ENCODE measurements around the gene MS4A4E. TPM values are rescaled to one million over a fixed set of nuclear protein-coding genes. Genes with fewer than 3 reads are reported as not detected.
"Not testable (repeated sequence)": the region's sequence is repeated elsewhere in the genome, so short reads cannot be mapped to it uniquely, and the experiment has no call there.

MS4A4E gene
- not detected in 2 replicates for polyA plus RNA-seq (2014; cell fraction: cytosol; rRNA removed)
- not detected in 2 replicates for polyA plus RNA-seq (2014; cell fraction: nucleus; rRNA removed)

DNA sequence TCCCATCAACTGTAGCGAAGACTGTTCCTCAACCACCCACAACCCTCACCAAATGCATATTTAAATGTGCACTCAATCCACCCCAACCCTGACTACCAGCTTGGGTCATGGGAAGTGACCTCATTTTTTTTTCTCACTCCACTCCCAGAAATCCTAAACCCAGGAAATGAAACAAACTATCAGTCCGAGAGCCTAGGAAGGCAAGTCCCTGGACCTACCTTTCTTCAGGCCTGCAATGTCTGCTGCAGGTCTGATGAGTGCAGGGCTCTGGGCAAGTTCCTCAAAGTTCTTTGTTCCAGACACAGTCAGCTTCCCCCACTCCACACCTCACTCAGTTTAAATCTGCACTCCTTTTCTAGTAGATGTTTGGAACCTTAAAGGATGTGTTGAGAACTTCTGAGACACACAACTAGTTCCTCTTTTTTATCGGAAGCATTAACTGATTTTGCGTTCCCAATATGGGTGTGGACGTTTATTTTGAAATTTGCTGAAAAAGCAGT, at the start of gene MS4A4E:
MS4A4E (minus strand) TSS at position 398 of the 500 bp plus-strand sequence. CDS start 13,082 bp downstream, outside the sequence.
- no peak for DNase-seq (ENCODE audit: low spot score)

GRCh38 chr11:60292145-60292544, 49.2 kb upstream of the MS4A4E start:
- no peak for DNase-seq (ENCODE audit: low spot score)

- DNase-seq (ENCODE audit: low spot score) = no peak
These were observed 45.6 kb upstream of the MS4A4E start for GRCh38 chr11:60288531-60288930.

GRCh38 chr11:60285411-60286126, 42.6 kb upstream of the MS4A4E start:
- not testable (repeated sequence) for DNase-seq (ENCODE audit: low spot score)

DNA sequence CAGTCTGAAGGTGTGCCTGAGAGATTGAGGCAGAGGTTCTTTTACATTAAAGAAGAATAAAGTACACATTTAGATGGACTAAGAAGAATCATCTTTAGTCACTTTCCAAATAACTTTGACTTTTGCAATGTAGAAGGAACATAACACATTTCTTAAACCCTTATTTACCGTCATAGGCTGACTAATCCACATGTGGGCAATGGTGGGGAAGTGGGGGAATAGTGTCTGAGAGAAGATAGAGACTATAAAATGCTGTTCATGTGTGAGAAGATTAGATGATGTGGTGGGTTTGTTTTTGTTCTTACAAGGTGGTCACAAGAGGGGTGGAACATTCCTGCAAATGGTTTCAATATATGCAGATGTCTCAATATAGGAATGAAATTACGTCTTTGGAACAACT, 39.3 kb upstream of the MS4A4E start:
- DNase-seq (ENCODE audit: low spot score) = no peak

- DNase-seq (ENCODE audit: low spot score) = no peak
These were observed 38.5 kb upstream of the MS4A4E start for GRCh38 chr11:60281485-60281884.

DNA sequence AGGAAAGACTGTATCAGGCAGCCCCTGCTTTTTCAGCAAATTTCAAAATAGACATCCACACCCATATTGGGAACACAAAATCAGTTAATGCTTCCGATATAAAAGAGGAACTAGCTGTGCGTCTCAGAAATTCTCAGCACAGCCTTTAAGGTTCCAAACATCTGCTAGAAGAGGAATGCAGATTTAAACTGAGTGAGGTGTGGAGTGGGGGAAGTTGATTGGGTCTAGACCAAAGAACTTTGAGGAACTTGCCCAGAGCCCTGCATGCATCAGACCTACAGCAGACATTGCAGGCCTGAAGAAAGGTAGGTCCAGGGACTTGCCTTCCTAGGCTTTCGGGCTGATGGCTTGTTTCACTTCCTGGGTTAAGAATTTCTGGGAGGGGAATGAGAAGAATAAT, 37.5 kb upstream of the MS4A4E start, which contains the start of gene MS4A4A:
MS4A4A (plus strand) TSS at position 255 of the 400 bp plus-strand sequence; CDS start at position 265, 10 bp downstream.
- DNase-seq (ENCODE audit: low spot score) = no peak

GRCh38 chr11:60274416-60274815, 31.5 kb upstream of the MS4A4E start:
- no peak for DNase-seq (ENCODE audit: low spot score)

DNA sequence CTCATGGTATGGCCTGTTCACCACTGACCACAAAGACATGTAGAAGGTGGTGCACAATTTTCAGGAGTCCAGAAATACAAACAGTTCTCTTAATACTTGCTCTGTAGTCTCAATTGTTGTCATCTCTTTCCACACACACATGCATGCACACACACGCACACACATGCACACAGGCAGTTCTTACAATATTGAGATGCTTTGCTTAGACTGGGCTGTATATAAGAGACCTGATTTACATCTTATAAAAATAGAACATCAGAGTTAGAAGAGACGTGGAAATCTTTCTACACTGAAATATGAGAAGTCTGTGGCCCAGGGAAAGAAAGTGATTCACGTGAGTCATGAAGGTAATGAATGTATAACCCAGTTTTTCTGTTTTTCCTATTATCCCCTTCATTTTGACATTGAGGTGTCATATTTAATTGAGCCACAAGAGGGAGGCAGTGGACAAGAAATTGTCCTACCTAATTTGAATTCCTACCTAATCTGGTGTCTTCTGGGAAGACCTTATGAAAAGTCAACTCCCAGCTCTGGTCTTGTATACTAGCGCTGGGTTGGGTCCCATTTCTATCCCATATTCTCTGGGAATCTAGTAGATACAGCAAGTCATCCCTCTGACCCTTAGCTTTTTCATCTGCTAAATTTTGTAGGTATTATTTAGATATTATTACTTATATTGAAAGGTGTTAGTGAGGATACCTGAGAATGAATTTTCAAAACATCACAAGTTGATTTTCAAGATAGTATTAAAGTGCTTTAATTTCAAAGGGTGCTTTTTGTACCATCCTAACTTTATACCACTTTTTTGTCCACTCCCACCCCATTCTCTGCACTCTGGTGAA, 22.7 kb upstream of the MS4A4E start:
- DNase-seq (ENCODE audit: low spot score) = peak; percentile 32

- no peak for DNase-seq (ENCODE audit: low spot score)
These were observed 21.7 kb upstream of the MS4A4E start for GRCh38 chr11:60264644-60265043.

- DNase-seq (ENCODE audit: low spot score) = no peak
These were observed 20.5 kb upstream of the MS4A4E start for GRCh38 chr11:60263402-60263801.

GRCh38 chr11:60261014-60261413, 18.1 kb upstream of the MS4A4E start:
- DNase-seq (ENCODE audit: low spot score) = no peak

- DNase-seq (ENCODE audit: low spot score) = no peak
These were observed 15.2 kb upstream of the MS4A4E start for GRCh38 chr11:60257956-60258722.

DNA sequence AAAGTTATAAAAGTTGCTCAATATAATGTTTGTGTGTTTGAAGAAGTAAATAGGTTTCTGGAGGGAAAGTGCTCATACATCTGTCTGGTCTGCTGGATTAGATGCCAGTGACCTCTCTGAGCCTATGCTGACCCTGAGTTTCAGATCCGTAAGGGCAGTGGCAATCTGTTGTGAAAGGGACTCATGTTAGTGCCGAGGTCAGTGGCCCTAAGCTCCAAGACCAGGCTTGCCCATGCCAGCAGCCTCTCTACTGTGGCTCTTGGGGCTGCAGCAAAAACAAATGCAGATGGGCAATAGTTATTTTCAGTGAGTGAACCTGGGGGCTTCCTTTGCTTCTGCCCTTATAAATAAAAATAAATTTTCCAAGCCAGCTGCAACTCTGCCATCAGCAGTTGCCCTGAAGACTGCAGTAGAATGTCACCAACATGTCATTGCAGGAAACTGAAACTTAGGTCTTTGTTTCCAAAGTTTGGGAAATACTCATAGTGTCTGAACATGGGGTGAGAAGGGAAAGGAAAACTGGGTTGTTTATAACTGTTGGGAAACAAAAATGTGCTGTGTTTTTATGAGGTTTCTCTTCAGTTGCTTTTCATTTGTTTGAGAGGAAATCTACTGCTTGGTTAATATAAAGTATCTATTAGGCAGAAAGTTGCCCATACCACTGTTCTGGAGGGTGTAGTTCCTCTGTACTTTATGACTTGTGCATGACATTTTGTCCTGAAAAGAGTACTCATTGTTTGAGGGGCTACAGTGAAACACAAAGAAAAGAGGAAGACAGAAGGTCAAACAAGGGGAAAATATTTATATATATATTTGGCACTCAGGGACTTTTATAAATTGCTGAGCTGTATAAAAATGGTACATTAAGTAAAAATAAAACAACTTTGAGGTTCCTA, 9.5 kb upstream of the MS4A4E start:
- no peak for DNase-seq (ENCODE audit: low spot score)

GRCh38 chr11:60251485-60252212, 8.7 kb upstream of the MS4A4E start:
- no peak for DNase-seq (ENCODE audit: low spot score)

GRCh38 chr11:60241786-60242185, 1.2 kb downstream of the MS4A4E start:
- no peak for DNase-seq (ENCODE audit: low spot score)

DNA sequence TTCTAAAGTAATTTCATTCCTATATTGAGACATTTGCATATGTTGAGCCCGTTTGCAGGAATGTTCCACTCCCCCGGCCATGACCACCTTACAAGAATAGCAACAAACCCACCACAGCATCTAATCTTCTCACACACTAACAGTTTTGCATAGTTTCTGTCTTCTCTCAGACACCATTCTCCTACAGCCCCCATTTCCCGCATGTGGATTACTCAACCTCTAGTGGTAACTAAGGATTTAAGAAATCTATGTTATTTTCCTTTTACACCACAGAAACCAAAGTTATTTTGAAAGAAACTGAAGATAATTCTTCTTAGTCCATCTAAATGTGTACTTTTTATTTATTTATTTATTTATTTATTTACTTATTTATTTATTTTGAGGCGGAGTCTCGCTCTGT, 2.3 kb downstream of the MS4A4E start:
- DNase-seq (ENCODE audit: low spot score) = no peak

GRCh38 chr11:60235321-60235720, 7.6 kb downstream of the MS4A4E start:
- no peak for DNase-seq (ENCODE audit: low spot score)

DNA sequence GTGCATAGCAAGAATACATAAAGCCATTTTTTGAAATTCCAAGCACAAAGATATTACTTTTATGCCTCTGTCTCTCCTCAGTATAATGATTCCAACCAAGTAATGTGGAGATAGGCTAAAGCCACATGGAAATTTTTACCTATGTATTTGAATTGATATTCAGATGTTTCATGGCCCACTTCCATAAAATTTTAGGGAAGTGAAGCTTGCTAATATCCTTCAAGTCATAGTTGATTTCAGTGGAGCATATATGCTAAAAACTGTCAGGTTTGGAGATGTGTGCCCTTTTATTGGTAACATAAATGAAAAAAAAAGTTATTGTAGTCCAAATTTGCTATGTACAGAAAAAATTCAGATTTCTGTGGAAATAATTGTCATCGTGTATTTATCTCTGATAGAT, 12.3 kb downstream of the MS4A4E start:
- no peak for DNase-seq (ENCODE audit: low spot score)

DNA sequence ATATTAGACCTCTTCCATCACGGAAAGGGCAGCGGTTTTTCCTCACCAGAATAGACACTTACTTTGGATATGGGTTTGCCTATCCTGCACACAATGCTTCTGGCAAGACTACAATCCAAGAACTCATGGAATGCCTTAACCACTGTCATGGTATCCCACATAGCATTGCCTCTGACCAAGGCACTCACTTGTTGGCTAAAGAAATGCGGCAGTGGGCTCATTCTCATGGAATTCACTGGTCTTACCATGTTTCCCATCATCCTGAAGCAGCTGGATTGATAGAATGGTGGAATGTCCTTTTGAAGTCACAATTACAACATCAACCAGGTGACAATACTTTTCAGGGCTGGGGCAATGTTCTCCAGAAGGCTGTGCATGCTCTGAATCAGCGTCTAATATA, 20.8 kb downstream of the MS4A4E start:
- no peak for DNase-seq (ENCODE audit: low spot score)

Measured in SK-N-DZ (cell line).